Inferior parietal cortex (tissue), 1 donor: ENCODE results near the gene PPP1R1A.
A peak's percentile ranks its signal among the peaks of the same experiment; 100 is the strongest.

ENCODE experiments used
- DNase-seq: peaks from one replicate; pipeline ENCODE4 v3.0.0-alpha.2; 2016; ENCODE audit errors: extremely low spot score

The PPP1R1A gene

DNA sequence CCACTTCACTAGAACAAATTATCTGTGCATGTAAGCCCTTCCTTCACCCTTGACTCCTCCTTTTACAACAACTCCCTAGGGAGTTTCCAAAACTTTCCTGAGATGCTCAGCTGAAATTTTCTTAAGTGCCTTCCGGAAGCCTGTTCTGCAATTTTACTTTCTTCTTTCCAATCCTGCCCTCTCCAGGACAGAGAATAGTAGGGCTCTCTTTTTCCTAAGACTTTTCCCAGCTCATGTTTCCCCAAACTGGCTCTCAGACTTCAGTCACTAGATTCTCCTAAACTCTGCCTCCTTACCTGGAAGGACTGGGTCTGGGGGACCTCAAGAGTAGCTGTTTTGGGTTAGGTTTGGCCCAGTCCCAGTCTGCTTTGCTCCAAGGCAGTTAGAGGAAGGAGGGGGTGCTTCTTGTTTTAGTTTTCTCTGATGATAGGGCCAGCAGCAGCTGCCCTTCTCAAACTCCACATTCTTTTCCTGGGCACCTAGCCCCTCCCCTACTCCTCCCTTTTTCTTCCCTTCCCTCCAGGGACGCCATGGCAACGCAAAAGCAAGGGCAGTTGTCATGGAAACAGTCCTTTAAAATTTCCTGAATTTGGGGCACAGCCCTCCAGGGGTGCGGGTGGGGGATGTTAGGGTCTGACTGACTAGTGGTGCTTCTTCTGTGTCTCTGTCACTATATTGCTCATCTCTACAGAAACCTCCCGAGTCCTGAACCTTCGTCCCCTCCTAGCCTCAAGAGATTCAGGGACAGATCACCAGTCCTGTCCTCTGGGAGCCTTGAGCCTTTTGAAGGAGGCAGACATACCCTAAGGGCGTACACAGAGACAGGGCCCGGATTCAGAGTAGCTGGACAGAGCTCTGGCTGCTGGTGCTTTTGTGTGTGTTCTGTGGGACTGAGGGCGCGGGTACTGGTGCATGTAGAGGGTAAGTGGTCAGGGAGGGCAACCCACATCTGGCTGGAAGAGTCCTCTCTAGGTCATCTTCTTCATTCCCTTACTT is 17.0 kb downstream of the PPP1R1A start:
- DNase-seq = no peak

GRCh38 chr12:54569995-54570528 is 18.4 kb downstream of the PPP1R1A start:
- no peak for DNase-seq

- DNase-seq = no peak
These were observed 19.4 kb downstream of the PPP1R1A start for GRCh38 chr12:54569072-54569471.

GRCh38 chr12:54566792-54567191 is 21.7 kb downstream of the PPP1R1A start:
- DNase-seq = no peak

DNA sequence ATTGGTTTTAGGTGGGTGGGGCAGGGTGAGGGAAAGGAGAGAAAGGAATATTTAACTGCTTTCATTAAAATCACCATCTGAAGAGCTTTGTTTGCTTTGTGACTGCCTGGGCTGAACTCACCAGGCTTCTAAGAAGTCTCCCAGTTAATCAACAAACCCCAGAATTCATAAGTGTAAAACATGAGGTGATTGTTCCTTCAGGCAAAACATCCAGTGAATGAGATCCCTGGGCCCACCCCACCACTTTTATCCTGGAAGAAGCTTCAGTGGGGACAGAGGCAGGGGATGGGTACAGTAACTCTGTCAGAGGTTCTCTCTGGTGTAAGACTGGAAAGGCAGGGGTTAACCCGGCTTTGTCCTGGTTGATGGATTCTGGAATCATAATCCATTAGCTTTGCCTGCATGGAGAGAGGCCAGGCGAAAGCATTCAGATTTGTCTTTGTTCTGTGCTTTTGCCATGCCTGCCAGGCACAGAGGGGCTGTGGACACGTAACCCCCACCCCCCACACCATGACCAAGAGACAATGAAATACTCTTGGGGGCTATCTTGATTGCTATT is 22.4 kb downstream of the PPP1R1A start:
- DNase-seq = no peak

DNA sequence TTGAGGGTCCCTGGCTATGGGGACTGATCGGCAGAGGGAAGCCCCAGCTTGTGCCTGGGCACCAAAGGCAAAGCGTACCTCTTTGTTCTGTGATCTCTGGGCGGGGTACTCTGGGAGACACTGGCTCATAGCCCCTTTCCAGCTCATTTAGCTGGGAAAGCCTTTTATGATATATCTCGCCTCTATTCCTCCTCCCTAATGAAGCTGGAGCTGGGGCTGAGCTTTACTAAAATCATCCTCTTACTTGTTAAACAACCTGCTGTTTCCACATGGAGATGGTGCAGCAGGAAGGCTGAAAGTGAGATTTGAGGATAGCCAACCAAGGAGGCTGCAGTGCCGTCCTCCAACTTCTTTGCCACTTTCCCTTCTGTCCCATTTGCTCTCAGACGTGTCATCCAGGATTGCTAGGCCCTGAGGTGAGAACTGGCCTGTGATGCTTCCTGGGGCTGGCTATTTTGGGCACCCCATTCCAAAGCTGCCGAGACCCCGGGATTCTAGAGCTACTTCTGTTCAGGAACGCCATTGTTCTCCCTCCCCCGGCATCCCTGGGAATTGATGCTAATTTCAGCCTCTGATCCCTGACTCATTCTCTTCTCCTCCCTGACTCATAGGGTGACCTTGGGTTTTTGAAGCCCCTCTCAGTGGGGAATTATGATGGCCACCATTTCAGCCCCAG is 23.0 kb downstream of the PPP1R1A start:
- DNase-seq = no peak

- no peak for DNase-seq
These were observed 23.7 kb downstream of the PPP1R1A start for GRCh38 chr12:54564768-54565167.

- no peak for DNase-seq
These were observed 24.7 kb downstream of the PPP1R1A start for GRCh38 chr12:54563787-54564186.

DNA sequence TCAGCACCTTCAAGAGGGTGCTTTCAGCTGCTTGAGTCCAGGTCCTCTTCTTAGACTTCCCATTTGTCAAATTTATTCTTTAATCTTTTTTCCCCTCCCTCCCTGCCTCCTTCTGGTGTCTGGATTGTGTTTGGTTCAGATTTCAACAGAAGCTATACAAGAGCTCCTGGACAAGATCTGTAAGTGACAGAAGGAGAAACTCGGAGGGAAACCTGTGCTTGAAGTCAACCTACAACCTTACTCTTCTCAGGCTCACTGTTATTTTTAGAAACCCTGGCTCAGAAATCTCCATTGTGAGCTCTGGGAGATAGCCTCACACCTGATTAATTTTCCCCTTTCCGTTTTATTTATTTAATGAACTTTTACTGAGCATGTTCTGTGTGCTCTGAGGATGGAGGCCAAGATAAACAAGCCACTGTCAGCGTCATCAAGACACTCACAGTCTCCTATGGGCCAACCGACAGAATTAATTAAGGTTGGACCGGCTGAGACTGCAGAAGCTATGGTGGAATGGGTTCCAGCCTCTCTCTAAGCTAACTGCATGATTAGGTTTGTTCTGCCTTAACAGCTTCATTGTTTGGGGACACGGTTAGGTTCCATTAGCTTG is 25.6 kb downstream of the PPP1R1A start:
- no peak for DNase-seq

DNA sequence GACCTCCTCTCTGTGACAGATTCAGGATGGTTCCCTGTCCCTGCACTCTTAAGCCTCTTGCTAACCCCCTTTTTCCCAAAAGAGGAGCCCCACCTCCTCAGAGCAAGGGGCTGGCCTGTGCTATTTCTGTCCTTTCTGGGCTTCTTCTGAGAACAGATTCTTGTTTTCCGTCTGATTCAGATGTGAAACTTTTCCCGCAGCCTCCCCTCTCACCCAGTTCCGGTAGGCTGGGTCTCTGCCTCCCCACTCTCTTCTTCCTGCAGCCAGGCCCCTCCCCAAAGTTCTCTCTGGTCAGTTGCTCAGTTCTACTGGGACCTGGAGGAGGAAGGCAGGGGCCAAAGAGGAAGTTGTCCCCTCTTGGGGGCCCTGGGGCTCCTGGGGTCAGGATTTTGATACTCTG is 27.3 kb downstream of the PPP1R1A start:
- no peak for DNase-seq

GRCh38 chr12:54560374-54560858 is 28.0 kb downstream of the PPP1R1A start:
- peak; percentile 89 for DNase-seq

DNA sequence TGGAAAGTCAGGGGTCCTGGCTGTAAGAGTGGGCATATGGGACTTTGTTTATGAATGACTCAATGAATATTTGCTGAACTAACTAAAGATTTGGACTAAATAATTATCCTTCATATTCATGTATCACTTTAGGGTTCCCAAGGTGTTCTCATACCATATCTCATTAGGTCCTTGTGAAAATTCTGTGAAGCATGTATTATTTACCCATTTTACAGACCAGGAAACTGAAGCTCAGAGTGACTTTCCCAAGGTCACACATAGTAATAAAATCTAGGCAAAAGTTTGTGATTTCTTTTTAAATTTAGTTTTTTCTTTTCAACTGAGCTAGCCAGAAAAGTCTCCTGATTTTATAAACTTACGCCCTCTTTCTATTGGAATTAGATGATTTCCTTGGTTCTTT is 29.7 kb downstream of the PPP1R1A start:
- no peak for DNase-seq

DNA sequence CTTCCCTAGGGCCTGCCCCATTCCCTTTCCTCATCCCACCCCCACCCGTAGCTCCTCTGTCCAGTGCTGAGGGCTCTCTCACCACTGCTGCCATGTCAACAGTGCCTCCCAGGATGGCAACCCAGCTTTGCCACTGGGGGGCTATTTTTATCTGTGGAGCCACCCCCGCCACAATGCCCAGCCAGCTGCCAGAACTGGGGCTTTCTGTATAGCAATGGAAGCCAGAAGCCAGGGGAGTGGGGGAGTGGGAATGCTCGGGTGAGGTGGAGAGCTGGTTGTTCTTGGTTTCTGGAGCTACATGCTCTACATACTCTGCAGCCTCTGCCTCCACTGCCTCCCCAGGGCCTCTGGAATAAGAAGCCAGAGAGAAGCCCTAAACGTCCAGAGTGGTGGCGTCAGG is 30.1 kb downstream of the PPP1R1A start:
- no peak for DNase-seq

GRCh38 chr12:54555670-54556257 is 32.7 kb downstream of the PPP1R1A start:
- no peak for DNase-seq

GRCh38 chr12:54549774-54550451 is 38.5 kb downstream of the PPP1R1A start:
- DNase-seq = no peak

DNA sequence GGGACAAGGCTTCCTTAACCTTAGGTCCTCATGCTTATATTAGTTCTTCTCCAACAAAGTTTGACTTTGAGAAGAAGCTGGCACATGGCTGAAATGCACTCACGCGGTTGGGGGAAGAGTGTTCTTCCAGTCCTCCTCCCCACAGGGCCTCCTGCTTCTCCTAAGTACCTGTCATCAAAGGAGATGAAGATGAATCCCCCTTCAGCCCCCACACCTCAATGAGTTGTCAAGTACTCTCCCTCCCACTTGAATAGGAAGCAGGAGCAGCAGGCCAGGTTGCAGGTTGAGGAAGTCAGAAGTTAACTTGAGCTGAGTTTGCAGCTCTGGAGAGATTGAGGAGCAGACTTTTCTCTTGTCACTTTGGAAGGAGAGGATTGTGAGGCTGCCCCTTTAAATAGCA is 41.9 kb downstream of the PPP1R1A start:
- no peak for DNase-seq

GRCh38 chr12:54544743-54545142 is 43.7 kb downstream of the PPP1R1A start:
- no peak for DNase-seq

GRCh38 chr12:54543526-54543925 is 44.9 kb downstream of the PPP1R1A start:
- DNase-seq = no peak

DNA sequence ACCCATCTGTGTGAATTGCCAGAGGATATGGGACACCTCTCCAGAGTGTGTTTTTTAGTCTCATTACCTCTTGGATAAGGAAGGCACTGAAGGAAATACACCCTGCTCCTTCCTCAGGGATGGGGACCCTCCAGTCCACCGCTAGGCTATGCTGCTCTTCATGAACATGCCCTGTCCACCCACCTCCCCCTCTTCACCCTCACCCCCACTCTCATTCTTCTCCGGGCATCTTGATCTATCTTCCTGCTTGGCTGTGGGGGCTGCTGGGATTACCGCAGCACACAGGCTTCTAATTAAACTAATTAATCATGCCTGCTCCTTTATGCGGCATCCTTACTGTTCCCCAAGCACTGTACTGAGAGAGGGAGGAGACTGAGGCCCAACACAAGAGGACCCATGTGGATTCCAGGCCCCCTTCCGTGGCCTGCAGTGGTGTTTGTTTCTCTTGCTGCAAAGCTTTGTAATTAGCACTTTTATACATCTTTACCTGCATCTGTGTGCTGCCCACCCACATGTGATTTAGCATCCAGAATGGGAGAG is 46.6 kb downstream of the PPP1R1A start:
- no peak for DNase-seq

DNA sequence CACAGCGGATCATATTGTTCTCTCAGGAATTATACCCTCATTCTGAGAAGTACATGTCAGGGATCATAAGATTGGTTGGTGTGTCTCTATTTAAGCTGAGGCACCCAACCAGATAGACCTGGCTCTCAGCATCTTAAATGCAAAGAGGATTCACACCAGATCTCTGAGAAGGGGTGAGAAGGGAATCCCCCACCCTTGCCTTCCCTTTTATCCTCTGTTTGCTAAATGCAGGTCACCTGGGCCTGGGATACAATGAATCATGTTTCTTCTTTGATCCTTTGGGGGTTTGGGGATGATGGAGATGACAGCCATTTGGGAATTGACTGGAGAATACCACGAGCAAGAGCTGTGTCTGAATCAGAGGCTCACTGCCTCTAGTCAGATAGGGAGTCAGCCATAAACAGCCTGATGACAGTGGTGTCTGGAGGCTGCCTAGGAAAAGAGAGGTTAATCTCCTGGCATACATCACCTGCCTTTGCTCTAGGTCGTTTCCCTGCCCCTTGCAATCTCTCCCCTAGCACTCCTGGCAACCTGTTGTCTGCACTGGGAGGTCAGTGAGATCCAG is 50.2 kb downstream of the PPP1R1A start:
- no peak for DNase-seq
